ENCODE measurements around the gene HNRNPH3.

- TF ChIP-seq, protein P1, sequence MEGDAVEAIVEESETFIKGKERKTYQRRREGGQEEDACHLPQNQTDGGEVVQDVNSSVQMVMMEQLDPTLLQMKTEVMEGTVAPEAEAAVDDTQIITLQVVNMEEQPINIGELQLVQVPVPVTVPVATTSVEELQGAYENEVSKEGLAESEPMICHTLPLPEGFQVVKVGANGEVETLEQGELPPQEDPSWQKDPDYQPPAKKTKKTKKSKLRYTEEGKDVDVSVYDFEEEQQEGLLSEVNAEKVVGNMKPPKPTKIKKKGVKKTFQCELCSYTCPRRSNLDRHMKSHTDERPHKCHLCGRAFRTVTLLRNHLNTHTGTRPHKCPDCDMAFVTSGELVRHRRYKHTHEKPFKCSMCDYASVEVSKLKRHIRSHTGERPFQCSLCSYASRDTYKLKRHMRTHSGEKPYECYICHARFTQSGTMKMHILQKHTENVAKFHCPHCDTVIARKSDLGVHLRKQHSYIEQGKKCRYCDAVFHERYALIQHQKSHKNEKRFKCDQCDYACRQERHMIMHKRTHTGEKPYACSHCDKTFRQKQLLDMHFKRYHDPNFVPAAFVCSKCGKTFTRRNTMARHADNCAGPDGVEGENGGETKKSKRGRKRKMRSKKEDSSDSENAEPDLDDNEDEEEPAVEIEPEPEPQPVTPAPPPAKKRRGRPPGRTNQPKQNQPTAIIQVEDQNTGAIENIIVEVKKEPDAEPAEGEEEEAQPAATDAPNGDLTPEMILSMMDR (IDR thresholded peaks at IDR 0.05), result no peak
- no peak for TF ChIP-seq POLR2A (IDR thresholded peaks at IDR 0.05)
These were observed 14.9 kb downstream of the HNRNPH3 start for GRCh38 chr10:68346774-68347173.

All from thyroid gland (tissue), 4 donors.